ENCODE data around the gene KCNK2. TPM values are rescaled to one million over a fixed set of nuclear protein-coding genes. Genes with fewer than 3 reads are reported as not detected.

KCNK2 gene
- total and polyA plus RNA-seq, 2 of the 4 experiments (the other 2 are of a cell fraction), result 45.9 to 86.9 TPM

- no peak overlapping the region for H3K4me3 ChIP-seq (ENCODE audit: insufficient read depth, low read depth, low read length)
- no peaks in the 10 kb centered on the region for H4K20me1 ChIP-seq (ENCODE audit: insufficient read depth, low read length)
- H3K27ac ChIP-seq (ENCODE audit: insufficient read depth, low read length), result no peak overlapping the region
- H3K18ac ChIP-seq (ENCODE audit: low read depth, low read length), result no peak overlapping the region
- H3K56ac ChIP-seq (ENCODE audit: extremely low read depth, insufficient read depth, low read length), result no peak overlapping the region
- DNase-seq (no peak), ATAC-seq (ENCODE audit: low read depth) (no peak)
- ChIA-PET CTCF (no interaction called here), POLR2A (ENCODE audit: unreplicated experiment) (no interaction called here)
- no peak overlapping the region for H3K14ac ChIP-seq (replicated peaks; ENCODE audit: low read depth, low read length)
- no peak overlapping the region for H2BK15ac ChIP-seq (ENCODE audit: low read depth, low read length)
- no peak overlapping the region for H3K9ac ChIP-seq (ENCODE audit: low read depth, low read length)
- H3K36me3 ChIP-seq (ENCODE audit: control insufficient read depth, insufficient read depth, low read length), result no peaks in the 10 kb centered on the region
- H3K23ac ChIP-seq (ENCODE audit: low read depth, low read length), result no peak overlapping the region
- H2AK5ac ChIP-seq (ENCODE audit: low read depth, low read length), result no peak overlapping the region
- no peak overlapping the region for H2AK9ac ChIP-seq (replicated peaks; ENCODE audit: low read depth, low read length, poor library complexity)
- in situ Hi-C loops (cut with MboI; ENCODE audit: low sequenced_read_pairs) (no loop called here), dilution Hi-C loops (cut with HindIII; ENCODE audit: low sequenced_read_pairs, unreplicated experiment) (no loop called here), intact Hi-C loops (cut with micrococcal nuclease) (no loop called here)
- no peak overlapping the region for H4K5ac ChIP-seq (ENCODE audit: low read depth, low read length)
- H4K91ac ChIP-seq (ENCODE audit: insufficient read depth, low read depth, low read length), result no peak overlapping the region
- no peak for TF ChIP-seq CTCF (conservative IDR thresholded peaks at IDR 0.05; ENCODE audit: low read depth, low read length)
- no peak overlapping the region for H2BK20ac ChIP-seq (ENCODE audit: low read depth, low read length)
- no peak overlapping the region for H2AFZ ChIP-seq (replicated peaks; ENCODE audit: low read length, poor library complexity)
- H3K9me3 ChIP-seq (ENCODE audit: control insufficient read depth, insufficient read depth, low read length), result no peaks in the 10 kb centered on the region
- BruUV-seq (replicated peaks), result no TSS peak
- WGBS, 2 experiments (ENCODE audit: extremely low coverage in 2 of 2, insufficient read length in 1 of 2), result no CpG with 5 or more reads among the region's 1 CpG
- H3K27me3 ChIP-seq (ENCODE audit: control insufficient read depth, insufficient read depth, low read length), result no peaks in the 10 kb centered on the region
- H2BK5ac ChIP-seq (ENCODE audit: low read depth, low read length, poor library complexity, severe bottlenecking), result no peak overlapping the region
- no peak overlapping the region for H3K4me2 ChIP-seq (ENCODE audit: low read depth, low read length)
- H3K79me1 ChIP-seq (ENCODE audit: low read depth in 1 of 2, low read length in 2 of 2), result no peaks in the 10 kb centered on the region
- H4K8ac ChIP-seq (ENCODE audit: low read depth in 2 of 2, low read length in 2 of 2), result no peak overlapping the region
- no peaks in the 10 kb centered on the region for H3K4me1 ChIP-seq (ENCODE audit: control insufficient read depth, insufficient read depth, low read length)
- H2BK120ac ChIP-seq (ENCODE audit: low read depth, low read length), result no peak overlapping the region
- no peaks in the 10 kb centered on the region for H3K9me1 ChIP-seq (ENCODE audit: insufficient read depth, low read length)
- H3K4ac ChIP-seq (ENCODE audit: low read depth, low read length), result no peak overlapping the region
Measured at GRCh38 chr1:215198021-215198420, 115.5 kb downstream of the KCNK2 start.
